Endothelial cell of umbilical vein (primary cell): ENCODE data around the gene MARK3. TPM values are rescaled to one million over a fixed set of nuclear protein-coding genes. Genes with fewer than 3 reads are reported as not detected.

Experiments
- BruUV-seq: library from RNA; stranded (reverse); fragments of 400-500 nt; replicated peaks from 2 replicates; lab custom pipeline; 2021; lab: Mats Ljungman, UMichigan
- CTCF ChIA-PET: fragments of 300-600, 350-600 bp; sonication (Branson Sonifier 250); formaldehyde crosslinking; loops from one replicate; lab custom pipeline; 2021; ENCODE audit warnings: antibody characterized with exemption, inconsistent platforms; lab: Charles Lee
- POLR2A ChIA-PET: fragments of 300-600, 350-600 bp; sonication (Branson Sonifier 250); formaldehyde crosslinking; loops from one replicate; lab custom pipeline; 2021; ENCODE audit warnings: antibody characterized with exemption, inconsistent platforms; lab: Charles Lee
- DNase-seq: peaks from one replicate; pipeline ENCODE4 v3.0.0-alpha.2; 2011; ENCODE audit warnings: low read depth, low spot score
- FAIRE-seq: peaks from 2 replicates; lab custom pipeline; 2011; peaks lifted over from hg19 to GRCh38; lab: Jason Lieb, UNC
- H2AFZ ChIP-seq: 2 replicates; pipeline ENCODE4 v1.6.0; 2012; ENCODE audit warnings: low read depth, low read length, control low read depth, inconsistent platforms
- H3K27ac ChIP-seq: 2 replicates; pipeline ENCODE4 v1.5.1; 2011; ENCODE audit warnings: low read depth, mild to moderate bottlenecking, control low read depth, low read length, moderate library complexity; ENCODE audit not compliant: insufficient read depth
- H3K27me3 ChIP-seq, 2 experiments: 2 replicates each; pipeline versions ENCODE4 v1.6.0 to v1.6.1; 2011; ENCODE audit warnings: low read length in 2 of 2, mixed read lengths in 1 of 2; ENCODE audit not compliant: control insufficient read depth in 2 of 2, insufficient read depth in 2 of 2
- H3K36me3 ChIP-seq, 2 experiments: 2 replicates in 1 of 2; 3 replicates in 1 of 2; pipeline ENCODE4 v1.5.1; 2011; ENCODE audit warnings: low read length in 2 of 2, mild to moderate bottlenecking in 1 of 2, moderate library complexity in 1 of 2; ENCODE audit not compliant: control insufficient read depth in 2 of 2, insufficient read depth in 2 of 2; ENCODE audit errors: extremely low read depth in 1 of 2
- H3K4me1 ChIP-seq: 3 replicates; pipeline ENCODE4 v1.5.1; 2011; ENCODE audit warnings: mild to moderate bottlenecking, low read length; ENCODE audit not compliant: control insufficient read depth, insufficient read depth; ENCODE audit errors: extremely low read depth
- H3K4me2 ChIP-seq: 2 replicates; pipeline ENCODE4 v1.6.1; 2011; ENCODE audit warnings: low read length, control low read depth, mixed read lengths; ENCODE audit not compliant: insufficient read depth
- H3K4me3 ChIP-seq, 3 experiments: fragments of 200-600 bp in 1 of 3; sonication (generic), shearing (Covaris generic) in 1 of 3; replicated peaks in 1 of 3; 2 replicates each; pipeline ENCODE4 v1.5.1; 2011 to 2016; ENCODE audit warnings: control low read depth in 3 of 3, low read length in 3 of 3, mild to moderate bottlenecking in 2 of 3, inconsistent platforms in 1 of 3, low read depth in 1 of 3, moderate library complexity in 1 of 3; ENCODE audit not compliant: insufficient read depth in 1 of 3
- H3K79me2 ChIP-seq: 2 replicates; pipeline ENCODE4 v1.6.0; 2012; ENCODE audit warnings: low read length, inconsistent platforms; ENCODE audit not compliant: control insufficient read depth, insufficient read depth
- H3K9ac ChIP-seq: replicated peaks from 2 replicates; pipeline ENCODE3; 2011; ENCODE audit warnings: low read length, control low read depth; ENCODE audit not compliant: insufficient read depth; ENCODE audit errors: extremely low read depth
- H3K9me1 ChIP-seq: replicated peaks from 3 replicates; pipeline ENCODE4 v1.6.0; 2011; ENCODE audit warnings: mild to moderate bottlenecking, low read length; ENCODE audit not compliant: control insufficient read depth, insufficient read depth; ENCODE audit errors: extremely low read depth
- H3K9me3 ChIP-seq: replicated peaks from 2 replicates; pipeline ENCODE4 v1.5.1; 2012; ENCODE audit warnings: low read length, inconsistent platforms; ENCODE audit not compliant: control insufficient read depth, insufficient read depth
- H4K20me1 ChIP-seq: replicated peaks from 2 replicates; pipeline ENCODE3; 2011; ENCODE audit warnings: mild to moderate bottlenecking, low read length; ENCODE audit not compliant: control insufficient read depth, insufficient read depth; ENCODE audit errors: extremely low read depth
- CTCF ChIP-seq, 2 donors: IDR thresholded peaks; 1 replicate in 1 of 2; 2 replicates in 1 of 2; pipeline ENCODE4 v1.5.1; 2011; ENCODE audit warnings: low read length in 2 of 2, mild to moderate bottlenecking in 2 of 2, moderate library complexity in 2 of 2, control low read depth in 1 of 2, inconsistent platforms in 1 of 2, low read depth in 1 of 2; ENCODE audit not compliant: insufficient read depth in 1 of 2; ENCODE audit errors: extremely low read depth in 1 of 2
- EZH2 ChIP-seq: IDR thresholded peaks from 2 replicates; pipeline ENCODE4 v1.6.1; 2012; ENCODE audit warnings: borderline replicate concordance, low read depth, mild to moderate bottlenecking, moderate library complexity, low read length, inconsistent platforms; ENCODE audit not compliant: severe bottlenecking
- FOS ChIP-seq: IDR thresholded peaks from 2 replicates; pipeline ENCODE4 v1.6.1; 2011; ENCODE audit warnings: mild to moderate bottlenecking, low read length, moderate library complexity, borderline replicate concordance; ENCODE audit not compliant: insufficient read depth
- GATA2 ChIP-seq: IDR thresholded peaks from 2 replicates; pipeline ENCODE4 v1.7.0; 2011; ENCODE audit warnings: low read depth, mild to moderate bottlenecking, moderate library complexity, mixed read lengths, low read length; ENCODE audit not compliant: insufficient read length, insufficient read depth
- JUN ChIP-seq: IDR thresholded peaks from 2 replicates; pipeline ENCODE4 v1.6.1; 2011; ENCODE audit warnings: borderline replicate concordance, low read depth; ENCODE audit not compliant: insufficient read length, insufficient read depth
- MAX ChIP-seq: IDR thresholded peaks from 2 replicates; pipeline ENCODE4 v1.6.1; 2011; ENCODE audit not compliant: insufficient read depth, insufficient read length
- MYC ChIP-seq: IDR thresholded peaks from one replicate; pipeline ENCODE4 v1.6.1; 2011; ENCODE audit warnings: mild to moderate bottlenecking, low read depth, low read length
- dilution Hi-C: fragments of 300-500 bp; cut with MboI; formaldehyde crosslinking; loops from one replicate; pipeline ENCODE4 v1.15.0; 2019; ENCODE audit warnings: low sequenced_read_pairs; ENCODE audit not compliant: extremely low pct_ligation_motif_present
- intact Hi-C: fragments of 100-400 bp; cut with micrococcal nuclease; formaldehyde crosslinking; loops from one replicate; pipeline ENCODE4 v1.10.0; 2022
- polyA plus RNA-seq, 4 experiments: library from polyadenylated mRNA; depleted of rRNA in 3 of 4; stranded (reverse) in 3 of 4; unstranded in 1 of 4; fragments of >200 nt; gene quantifications; 2 replicates each; pipeline versions ENCODE4 v1.2.1 to v1.2.3, GENCODE V29; 2011 to 2012; ENCODE audit warnings: missing spikeins in 1 of 4
- total RNA-seq: library from RNA; stranded (reverse); gene quantifications from 2 replicates; pipeline ENCODE4 v1.2.3, GENCODE V29; 2021

Gene MARK3
- total and polyA plus RNA-seq, 2 donors (not counting 3 experiments of a cell fraction or from before 2014, with no cell fraction given) = 46.6 to 96.1 TPM

GRCh38 chr14:103545219-103545914, 160.2 kb downstream of the MARK3 start:
- POLR2A ChIA-PET = no interaction called here
- Histone ChIP-seq H3K4me1 (no peaks in the 10 kb centered on the region), H3K4me3 (no peak overlapping the region), H2AFZ (no peak overlapping the region), H3K27ac (no peak overlapping the region), H3K79me2 (no peaks in the 10 kb centered on the region), H3K4me2 (no peak overlapping the region), H4K20me1 (no peaks in the 10 kb centered on the region), H3K36me3 (no peaks in the 10 kb centered on the region), H3K9ac (no peak overlapping the region), H3K9me3 (no peaks in the 10 kb centered on the region), H3K27me3 (no peaks in the 10 kb centered on the region), H3K9me1 (no peaks in the 10 kb centered on the region)
- CTCF ChIA-PET = interaction anchor here (0.9 to 14.4 kb wide), 5 partner anchors 12 to 45 kb away, joined by 3 to 209 read pairs (median 4); partner anchors contain the start of gene CKB
- no peak for FAIRE-seq
- DNase-seq = no peak
- no TSS peak for BruUV-seq
- dilution Hi-C loops (no loop called here), intact Hi-C loops (no loop called here)
- TF ChIP-seq FOS (no peak), MAX (no peak), JUN (no peak), GATA2 (no peak), MYC (no peak), CTCF (IDR thresholded peaks at IDR 0.05; ENCODE audit: extremely low read depth in 1 of 2, insufficient read depth in 1 of 2, low read depth in 1 of 2, low read length in 2 of 2) (no peak), EZH2 (no peak)
